WTC11 (cell line): ENCODE data around the gene VEGFA. TPM values are rescaled to one million over a fixed set of nuclear protein-coding genes. Genes with fewer than 3 reads are reported as not detected.
A peak's percentile ranks its signal among the peaks of the same experiment; 100 is the strongest.

Source experiments
- ATAC-seq: fragments of 200-7000 bp; cut with Tn5 transposase; 2 replicates; pipeline ENCODE4 v1.10.0; 2021; ENCODE audit warnings: mild to moderate bottlenecking, moderate library complexity
- CTCF ChIA-PET: fragments of 300-600 bp; sonication (Branson Sonifier 250); formaldehyde crosslinking; loops from one replicate; lab custom pipeline; 2021; ENCODE audit warnings: antibody characterized with exemption; lab: Charles Lee
- POLR2A ChIA-PET: fragments of 350-600 bp; sonication (Branson Sonifier 250); formaldehyde crosslinking; loops from one replicate; lab custom pipeline; 2021; ENCODE audit warnings: antibody characterized with exemption; lab: Charles Lee
- DNase-seq: peaks from one replicate; pipeline ENCODE4 v3.0.0; 2021; ENCODE audit warnings: low spot score
- H3K27ac Mint-ChIP-seq: 2 replicates; pipeline ENCODE4 v1.8.0; 2021; ENCODE audit warnings: mixed read lengths
- H3K27me3 Mint-ChIP-seq: 2 replicates; pipeline ENCODE4 v1.8.0; 2021; ENCODE audit warnings: low read depth, mild to moderate bottlenecking, moderate library complexity, mixed read lengths
- H3K36me3 Mint-ChIP-seq: 2 replicates; pipeline ENCODE4 v1.8.0; 2021; ENCODE audit warnings: mixed read lengths
- H3K4me1 Mint-ChIP-seq: 2 replicates; pipeline ENCODE4 v1.8.0; 2022; ENCODE audit warnings: mixed read lengths
- H3K4me3 Mint-ChIP-seq: 2 replicates; pipeline ENCODE4 v1.8.0; 2021; ENCODE audit warnings: mild to moderate bottlenecking, moderate library complexity, mixed read lengths
- H3K9me3 Mint-ChIP-seq: 2 replicates; pipeline ENCODE4 v1.8.0; 2021; ENCODE audit warnings: mixed read lengths
- ATF1 ChIP-seq: sonication (generic); formaldehyde crosslinking; IDR thresholded peaks from 2 replicates; pipeline ENCODE4 v1.8.1; 2023; ENCODE audit warnings: mild to moderate bottlenecking, moderate library complexity, missing genetic modification reagents
- ELF4 ChIP-seq: sonication (generic); formaldehyde crosslinking; IDR thresholded peaks from 2 replicates; pipeline ENCODE4 v1.8.1; 2022; ENCODE audit warnings: low read depth, mild to moderate bottlenecking, moderate library complexity, missing genetic modification reagents
- FOXP1 ChIP-seq: sonication (generic); formaldehyde crosslinking; IDR thresholded peaks from 2 replicates; pipeline ENCODE4 v1.8.0; 2022; ENCODE audit warnings: missing genetic modification reagents, mild to moderate bottlenecking, moderate library complexity, borderline replicate concordance
- GRHL2 ChIP-seq: fragments of 250-450 bp; sonication (Bioruptor Pico); IDR thresholded peaks from 2 replicates; pipeline ENCODE4 v1.8.0; 2022; ENCODE audit warnings: mild to moderate bottlenecking, moderate library complexity; ENCODE audit not compliant: insufficient replicate concordance, severe bottlenecking
- GTF2I ChIP-seq: fragments of 250-450 bp; sonication (Bioruptor Pico); conservative IDR thresholded peaks from 2 replicates; pipeline ENCODE4 v1.4.0; 2021; ENCODE audit warnings: mild to moderate bottlenecking
- JUN ChIP-seq: sonication (generic); formaldehyde crosslinking; IDR thresholded peaks from 2 replicates; pipeline ENCODE4 v1.8.0; 2023; ENCODE audit warnings: mild to moderate bottlenecking, missing genetic modification reagents
- NFATC4 ChIP-seq: fragments of 250-450 bp; sonication (Bioruptor Pico); IDR thresholded peaks from 2 replicates; pipeline ENCODE4 v1.9.0; 2021; ENCODE audit warnings: mild to moderate bottlenecking
- ZNF317 ChIP-seq: sonication (generic); formaldehyde crosslinking; IDR thresholded peaks from 2 replicates; pipeline ENCODE4 v1.8.1; 2023; ENCODE audit warnings: low read depth, mild to moderate bottlenecking, moderate library complexity, missing genetic modification reagents, borderline replicate concordance
- total RNA-seq: library from RNA; stranded (reverse); gene quantifications from 3 replicates; pipeline ENCODE4 v1.2.3, GENCODE V29; 2021
- TF ChIP-seq, protein P1 (sequence below): sonication (generic); formaldehyde crosslinking; IDR thresholded peaks from 2 replicates; pipeline ENCODE4 v1.8.1; 2023; ENCODE audit warnings: mild to moderate bottlenecking, missing genetic modification reagents
- TF ChIP-seq, protein P2 (sequence below): sonication (generic); formaldehyde crosslinking; IDR thresholded peaks from 2 replicates; pipeline ENCODE4 v1.8.0; 2022; ENCODE audit warnings: mild to moderate bottlenecking, missing genetic modification reagents
- TF ChIP-seq, protein P3 (sequence below): fragments of 250-450 bp; sonication (Bioruptor Pico); IDR thresholded peaks from 2 replicates; pipeline ENCODE4 v1.9.0; 2021; ENCODE audit warnings: mild to moderate bottlenecking
- TF ChIP-seq, protein P4 (sequence below): sonication (generic); formaldehyde crosslinking; IDR thresholded peaks from 2 replicates; pipeline ENCODE4 v1.8.1; 2023; ENCODE audit warnings: mild to moderate bottlenecking, missing genetic modification reagents
- TF ChIP-seq, protein P5 (sequence below): sonication (generic); formaldehyde crosslinking; IDR thresholded peaks from 2 replicates; pipeline ENCODE4 v1.8.0; 2022; ENCODE audit warnings: missing genetic modification reagents
- TF ChIP-seq, protein P6 (sequence below): sonication (generic); formaldehyde crosslinking; IDR thresholded peaks from 2 replicates; pipeline ENCODE4 v1.8.1; 2023; ENCODE audit warnings: mild to moderate bottlenecking, moderate library complexity, missing genetic modification reagents

Gene VEGFA
- total RNA-seq, 1 experiment from 2014 or later: 43.8 TPM

DNA sequence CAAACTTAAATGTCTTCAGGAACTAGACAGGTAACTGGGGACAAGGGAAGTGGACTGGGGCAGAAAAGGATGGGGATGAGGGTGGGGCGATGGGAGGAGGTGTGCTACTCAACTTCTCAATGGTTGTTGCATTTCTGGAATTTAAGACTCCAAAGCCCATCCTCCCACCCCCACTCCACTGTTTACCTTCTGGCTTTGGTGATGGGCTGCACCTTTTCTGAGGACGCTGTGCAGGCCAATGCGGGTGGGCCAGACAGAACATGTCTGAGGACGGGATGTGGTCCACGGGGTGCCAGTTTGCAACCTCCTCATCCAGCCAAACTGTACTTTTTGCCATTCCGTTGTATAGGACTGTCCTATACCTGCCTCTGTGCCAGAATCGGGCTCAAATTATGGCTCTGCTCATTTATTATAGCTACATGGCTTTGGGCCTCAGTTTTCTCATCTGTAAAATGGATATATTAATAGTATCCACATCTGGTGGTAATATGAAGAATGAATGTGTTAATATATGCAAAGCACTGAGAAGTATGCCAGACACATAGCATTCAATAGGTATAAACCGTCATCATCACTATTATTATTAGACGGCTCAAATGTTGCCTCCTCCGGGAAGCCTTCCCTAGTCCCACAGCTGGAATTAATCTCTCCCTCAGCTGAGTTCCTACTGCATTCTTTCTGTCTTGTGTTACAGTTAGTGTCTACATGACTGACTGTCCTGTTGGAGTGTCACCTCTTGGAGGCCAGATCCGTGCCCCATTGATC lies 31.0 kb upstream of the VEGFA start:
- Mint-ChIP-seq H3K4me3 (no peak overlapping the region), H3K9me3 (0 out of 2 replicates have a peak, but pooled peaks cover 3% of the 10 kb centered on the region), H3K4me1 (peaks cover 22% of the 10 kb centered on the region), H3K36me3 (no peaks in the 10 kb centered on the region), H3K27me3 (no peaks in the 10 kb centered on the region), H3K27ac (no peak overlapping the region)
- TF ChIP-seq GTF2I (CRISPR knock-in tag): 0 out of 2 replicates have a peak, but pooled peaks have one; percentile 22
- no peak for TF ChIP-seq ELF4 (CRISPR knock-in tag)
- ATAC-seq (no peak), DNase-seq (no peak)
- ChIA-PET CTCF (interaction anchor here (1.4 to 2.1 kb wide), 3 partner anchors 21 to 34 kb away, joined by 4 to 6 read pairs (median 5); no protein-coding TSS in a partner anchor), POLR2A (no interaction called here)

DNA sequence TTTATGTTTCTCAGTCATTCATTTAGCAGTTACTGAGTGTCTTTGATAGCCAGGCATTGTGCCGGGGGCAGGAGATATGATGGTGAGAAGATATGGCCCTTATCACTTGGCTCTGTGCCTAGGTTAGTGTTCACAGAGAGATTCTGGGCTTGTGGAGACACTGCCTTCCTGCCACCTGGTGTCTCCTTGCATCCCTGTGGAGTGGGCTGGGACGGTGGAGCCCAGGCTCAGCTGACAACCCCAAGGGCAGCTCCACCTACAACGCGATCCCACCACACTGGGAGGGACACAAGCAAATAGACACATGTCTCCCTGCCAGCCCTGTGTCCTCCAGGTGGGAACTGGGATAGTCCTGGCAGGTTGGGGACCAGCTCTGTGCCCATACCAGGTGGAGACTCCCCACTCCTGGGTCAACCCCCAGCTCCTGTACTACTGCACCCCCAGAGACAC lies 30.3 kb upstream of the VEGFA start:
- no peak overlapping the region for H3K27ac Mint-ChIP-seq
- H3K4me1 Mint-ChIP-seq: peaks cover 28% of the 10 kb centered on the region
- ChIA-PET CTCF (interaction anchor here (0.8 to 2.1 kb wide), 5 partner anchors 21 to 339 kb away, joined by 3 to 6 read pairs (median 5); no protein-coding TSS in a partner anchor), POLR2A (no interaction called here)
- no peaks in the 10 kb centered on the region for H3K27me3 Mint-ChIP-seq
- H3K9me3 Mint-ChIP-seq: 0 out of 2 replicates have a peak, but pooled peaks cover 3% of the 10 kb centered on the region
- ATAC-seq: no peak
- TF ChIP-seq FOXP1 (no peak), ATF1 (CRISPR knock-in tag) (no peak), GRHL2 (CRISPR knock-in tag) (no peak), NFATC4 (CRISPR knock-in tag) (no peak), ZNF317 (no peak), JUN (CRISPR knock-in tag) (no peak)
- TF ChIP-seq, protein P1, sequence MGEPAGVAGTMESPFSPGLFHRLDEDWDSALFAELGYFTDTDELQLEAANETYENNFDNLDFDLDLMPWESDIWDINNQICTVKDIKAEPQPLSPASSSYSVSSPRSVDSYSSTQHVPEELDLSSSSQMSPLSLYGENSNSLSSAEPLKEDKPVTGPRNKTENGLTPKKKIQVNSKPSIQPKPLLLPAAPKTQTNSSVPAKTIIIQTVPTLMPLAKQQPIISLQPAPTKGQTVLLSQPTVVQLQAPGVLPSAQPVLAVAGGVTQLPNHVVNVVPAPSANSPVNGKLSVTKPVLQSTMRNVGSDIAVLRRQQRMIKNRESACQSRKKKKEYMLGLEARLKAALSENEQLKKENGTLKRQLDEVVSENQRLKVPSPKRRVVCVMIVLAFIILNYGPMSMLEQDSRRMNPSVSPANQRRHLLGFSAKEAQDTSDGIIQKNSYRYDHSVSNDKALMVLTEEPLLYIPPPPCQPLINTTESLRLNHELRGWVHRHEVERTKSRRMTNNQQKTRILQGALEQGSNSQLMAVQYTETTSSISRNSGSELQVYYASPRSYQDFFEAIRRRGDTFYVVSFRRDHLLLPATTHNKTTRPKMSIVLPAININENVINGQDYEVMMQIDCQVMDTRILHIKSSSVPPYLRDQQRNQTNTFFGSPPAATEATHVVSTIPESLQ (CRISPR knock-in tag): no peak
- TF ChIP-seq, protein P2, sequence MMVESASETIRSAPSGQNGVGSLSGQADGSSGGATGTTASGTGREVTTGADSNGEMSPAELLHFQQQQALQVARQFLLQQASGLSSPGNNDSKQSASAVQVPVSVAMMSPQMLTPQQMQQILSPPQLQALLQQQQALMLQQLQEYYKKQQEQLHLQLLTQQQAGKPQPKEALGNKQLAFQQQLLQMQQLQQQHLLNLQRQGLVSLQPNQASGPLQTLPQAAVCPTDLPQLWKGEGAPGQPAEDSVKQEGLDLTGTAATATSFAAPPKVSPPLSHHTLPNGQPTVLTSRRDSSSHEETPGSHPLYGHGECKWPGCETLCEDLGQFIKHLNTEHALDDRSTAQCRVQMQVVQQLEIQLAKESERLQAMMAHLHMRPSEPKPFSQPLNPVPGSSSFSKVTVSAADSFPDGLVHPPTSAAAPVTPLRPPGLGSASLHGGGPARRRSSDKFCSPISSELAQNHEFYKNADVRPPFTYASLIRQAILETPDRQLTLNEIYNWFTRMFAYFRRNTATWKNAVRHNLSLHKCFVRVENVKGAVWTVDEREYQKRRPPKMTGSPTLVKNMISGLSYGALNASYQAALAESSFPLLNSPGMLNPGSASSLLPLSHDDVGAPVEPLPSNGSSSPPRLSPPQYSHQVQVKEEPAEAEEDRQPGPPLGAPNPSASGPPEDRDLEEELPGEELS: no peak
- TF ChIP-seq, protein P3, sequence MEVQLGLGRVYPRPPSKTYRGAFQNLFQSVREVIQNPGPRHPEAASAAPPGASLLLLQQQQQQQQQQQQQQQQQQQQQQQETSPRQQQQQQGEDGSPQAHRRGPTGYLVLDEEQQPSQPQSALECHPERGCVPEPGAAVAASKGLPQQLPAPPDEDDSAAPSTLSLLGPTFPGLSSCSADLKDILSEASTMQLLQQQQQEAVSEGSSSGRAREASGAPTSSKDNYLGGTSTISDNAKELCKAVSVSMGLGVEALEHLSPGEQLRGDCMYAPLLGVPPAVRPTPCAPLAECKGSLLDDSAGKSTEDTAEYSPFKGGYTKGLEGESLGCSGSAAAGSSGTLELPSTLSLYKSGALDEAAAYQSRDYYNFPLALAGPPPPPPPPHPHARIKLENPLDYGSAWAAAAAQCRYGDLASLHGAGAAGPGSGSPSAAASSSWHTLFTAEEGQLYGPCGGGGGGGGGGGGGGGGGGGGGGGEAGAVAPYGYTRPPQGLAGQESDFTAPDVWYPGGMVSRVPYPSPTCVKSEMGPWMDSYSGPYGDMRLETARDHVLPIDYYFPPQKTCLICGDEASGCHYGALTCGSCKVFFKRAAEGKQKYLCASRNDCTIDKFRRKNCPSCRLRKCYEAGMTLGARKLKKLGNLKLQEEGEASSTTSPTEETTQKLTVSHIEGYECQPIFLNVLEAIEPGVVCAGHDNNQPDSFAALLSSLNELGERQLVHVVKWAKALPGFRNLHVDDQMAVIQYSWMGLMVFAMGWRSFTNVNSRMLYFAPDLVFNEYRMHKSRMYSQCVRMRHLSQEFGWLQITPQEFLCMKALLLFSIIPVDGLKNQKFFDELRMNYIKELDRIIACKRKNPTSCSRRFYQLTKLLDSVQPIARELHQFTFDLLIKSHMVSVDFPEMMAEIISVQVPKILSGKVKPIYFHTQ (CRISPR knock-in tag): no peak
- TF ChIP-seq, protein P4, sequence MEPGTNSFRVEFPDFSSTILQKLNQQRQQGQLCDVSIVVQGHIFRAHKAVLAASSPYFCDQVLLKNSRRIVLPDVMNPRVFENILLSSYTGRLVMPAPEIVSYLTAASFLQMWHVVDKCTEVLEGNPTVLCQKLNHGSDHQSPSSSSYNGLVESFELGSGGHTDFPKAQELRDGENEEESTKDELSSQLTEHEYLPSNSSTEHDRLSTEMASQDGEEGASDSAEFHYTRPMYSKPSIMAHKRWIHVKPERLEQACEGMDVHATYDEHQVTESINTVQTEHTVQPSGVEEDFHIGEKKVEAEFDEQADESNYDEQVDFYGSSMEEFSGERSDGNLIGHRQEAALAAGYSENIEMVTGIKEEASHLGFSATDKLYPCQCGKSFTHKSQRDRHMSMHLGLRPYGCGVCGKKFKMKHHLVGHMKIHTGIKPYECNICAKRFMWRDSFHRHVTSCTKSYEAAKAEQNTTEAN (CRISPR knock-in tag): no peak
- TF ChIP-seq, protein P5, sequence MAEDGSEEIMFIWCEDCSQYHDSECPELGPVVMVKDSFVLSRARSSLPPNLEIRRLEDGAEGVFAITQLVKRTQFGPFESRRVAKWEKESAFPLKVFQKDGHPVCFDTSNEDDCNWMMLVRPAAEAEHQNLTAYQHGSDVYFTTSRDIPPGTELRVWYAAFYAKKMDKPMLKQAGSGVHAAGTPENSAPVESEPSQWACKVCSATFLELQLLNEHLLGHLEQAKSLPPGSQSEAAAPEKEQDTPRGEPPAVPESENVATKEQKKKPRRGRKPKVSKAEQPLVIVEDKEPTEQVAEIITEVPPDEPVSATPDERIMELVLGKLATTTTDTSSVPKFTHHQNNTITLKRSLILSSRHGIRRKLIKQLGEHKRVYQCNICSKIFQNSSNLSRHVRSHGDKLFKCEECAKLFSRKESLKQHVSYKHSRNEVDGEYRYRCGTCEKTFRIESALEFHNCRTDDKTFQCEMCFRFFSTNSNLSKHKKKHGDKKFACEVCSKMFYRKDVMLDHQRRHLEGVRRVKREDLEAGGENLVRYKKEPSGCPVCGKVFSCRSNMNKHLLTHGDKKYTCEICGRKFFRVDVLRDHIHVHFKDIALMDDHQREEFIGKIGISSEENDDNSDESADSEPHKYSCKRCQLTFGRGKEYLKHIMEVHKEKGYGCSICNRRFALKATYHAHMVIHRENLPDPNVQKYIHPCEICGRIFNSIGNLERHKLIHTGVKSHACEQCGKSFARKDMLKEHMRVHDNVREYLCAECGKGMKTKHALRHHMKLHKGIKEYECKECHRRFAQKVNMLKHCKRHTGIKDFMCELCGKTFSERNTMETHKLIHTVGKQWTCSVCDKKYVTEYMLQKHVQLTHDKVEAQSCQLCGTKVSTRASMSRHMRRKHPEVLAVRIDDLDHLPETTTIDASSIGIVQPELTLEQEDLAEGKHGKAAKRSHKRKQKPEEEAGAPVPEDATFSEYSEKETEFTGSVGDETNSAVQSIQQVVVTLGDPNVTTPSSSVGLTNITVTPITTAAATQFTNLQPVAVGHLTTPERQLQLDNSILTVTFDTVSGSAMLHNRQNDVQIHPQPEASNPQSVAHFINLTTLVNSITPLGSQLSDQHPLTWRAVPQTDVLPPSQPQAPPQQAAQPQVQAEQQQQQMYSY (CRISPR knock-in tag): no peak
- TF ChIP-seq, protein P6, sequence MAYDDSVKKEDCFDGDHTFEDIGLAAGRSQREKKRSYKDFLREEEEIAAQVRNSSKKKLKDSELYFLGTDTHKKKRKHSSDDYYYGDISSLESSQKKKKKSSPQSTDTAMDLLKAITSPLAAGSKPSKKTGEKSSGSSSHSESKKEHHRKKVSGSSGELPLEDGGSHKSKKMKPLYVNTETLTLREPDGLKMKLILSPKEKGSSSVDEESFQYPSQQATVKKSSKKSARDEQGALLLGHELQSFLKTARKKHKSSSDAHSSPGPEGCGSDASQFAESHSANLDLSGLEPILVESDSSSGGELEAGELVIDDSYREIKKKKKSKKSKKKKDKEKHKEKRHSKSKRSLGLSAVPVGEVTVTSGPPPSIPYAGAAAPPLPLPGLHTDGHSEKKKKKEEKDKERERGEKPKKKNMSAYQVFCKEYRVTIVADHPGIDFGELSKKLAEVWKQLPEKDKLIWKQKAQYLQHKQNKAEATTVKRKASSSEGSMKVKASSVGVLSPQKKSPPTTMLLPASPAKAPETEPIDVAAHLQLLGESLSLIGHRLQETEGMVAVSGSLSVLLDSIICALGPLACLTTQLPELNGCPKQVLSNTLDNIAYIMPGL (CRISPR knock-in tag): no peak
- TF ChIP-seq, all 79 proteins: peak for 0
- no peak for DNase-seq
- H3K36me3 Mint-ChIP-seq: no peaks in the 10 kb centered on the region
- H3K4me3 Mint-ChIP-seq: no peak overlapping the region
